GM23338 (cell line): Measurements from ENCODE around the gene ZPBP2. TPM values are rescaled to one million over a fixed set of nuclear protein-coding genes. Genes with fewer than 3 reads are reported as not detected.

Experiments
- ATAC-seq: fragments of 200-7000 bp; cut with Tn5 transposase; 3 replicates; pipeline ENCODE4 v1.9.1; 2020
- DNase-seq: peaks from one replicate; pipeline ENCODE4 v3.0.0-alpha.2; 2015; ENCODE audit warnings: low spot score
- H2AFZ ChIP-seq: fragments of 200-600 bp; sonication (generic); 2 replicates; pipeline ENCODE4 v1.8.0; 2016; ENCODE audit warnings: antibody characterized with exemption, mild to moderate bottlenecking, moderate library complexity
- H3F3A ChIP-seq: fragments of 200-600 bp; sonication (generic); replicated peaks from 2 replicates; pipeline ENCODE4 v1.8.0; 2017; ENCODE audit warnings: antibody characterized with exemption, mixed run types, low read depth
- H3K27ac ChIP-seq: fragments of 200-600 bp; sonication (generic); 2 replicates; pipeline ENCODE4 v1.6.1; 2016; ENCODE audit warnings: low read depth
- H3K27me3 ChIP-seq: fragments of 200-600 bp; sonication (generic); 2 replicates; pipeline ENCODE4 v1.8.0; 2016; ENCODE audit warnings: mild to moderate bottlenecking, mixed run types, moderate library complexity; ENCODE audit not compliant: insufficient read depth
- H3K36me3 ChIP-seq: fragments of 200-600 bp; sonication (generic); 2 replicates; pipeline ENCODE4 v1.8.0; 2016; ENCODE audit warnings: mild to moderate bottlenecking; ENCODE audit not compliant: insufficient read depth
- H3K4me1 ChIP-seq: fragments of 200-600 bp; sonication (generic); 2 replicates; pipeline ENCODE4 v1.8.0; 2016; ENCODE audit warnings: mild to moderate bottlenecking, moderate library complexity; ENCODE audit not compliant: insufficient read depth
- H3K4me2 ChIP-seq: fragments of 200-600 bp; sonication (generic); 2 replicates; pipeline ENCODE4 v1.7.1; 2017; ENCODE audit warnings: mixed run types
- H3K4me3 ChIP-seq: fragments of 200-600 bp; sonication (generic); 2 replicates; pipeline ENCODE4 v1.6.1; 2016; ENCODE audit warnings: mixed run types
- H3K79me2 ChIP-seq: fragments of 200-600 bp; sonication (generic); replicated peaks from 2 replicates; pipeline ENCODE4 v1.8.0; 2017; ENCODE audit warnings: mild to moderate bottlenecking; ENCODE audit not compliant: insufficient read depth
- H3K9me2 ChIP-seq: fragments of 200-600 bp; sonication (generic); 2 replicates; pipeline ENCODE4 v1.8.0; 2017; ENCODE audit not compliant: insufficient read depth
- H4K20me1 ChIP-seq: fragments of 200-600 bp; sonication (generic); replicated peaks from 2 replicates; pipeline ENCODE4 v1.8.0; 2017; ENCODE audit warnings: mild to moderate bottlenecking; ENCODE audit not compliant: insufficient read depth
- H3K27ac Mint-ChIP-seq: 2 replicates; pipeline ENCODE4 v1.8.0; 2020; ENCODE audit warnings: inconsistent platforms, mild to moderate bottlenecking, moderate library complexity, mixed read lengths
- H3K27me3 Mint-ChIP-seq: 3 replicates; pipeline ENCODE4 v1.8.0; 2022; ENCODE audit warnings: low read depth, mild to moderate bottlenecking, moderate library complexity, mixed read lengths, inconsistent platforms; ENCODE audit not compliant: insufficient read depth, poor library complexity
- H3K36me3 Mint-ChIP-seq: 3 replicates; pipeline ENCODE4 v1.8.0; 2021; ENCODE audit warnings: low read depth, mild to moderate bottlenecking, inconsistent platforms, moderate library complexity, mixed read lengths
- H3K4me1 Mint-ChIP-seq: 3 replicates; pipeline ENCODE4 v1.8.0; 2020; ENCODE audit warnings: mild to moderate bottlenecking, inconsistent platforms, mixed read lengths
- H3K4me3 Mint-ChIP-seq: 3 replicates; pipeline ENCODE4 v1.8.0; 2021; ENCODE audit warnings: moderate library complexity, mild to moderate bottlenecking, inconsistent platforms, mixed read lengths
- H3K9me3 Mint-ChIP-seq: 3 replicates; pipeline ENCODE4 v1.8.0; 2020; ENCODE audit warnings: moderate library complexity, mild to moderate bottlenecking, inconsistent platforms, mixed read lengths
- CREB1 ChIP-seq: fragments of 250-450 bp; sonication (Bioruptor Pico); IDR thresholded peaks from 2 replicates; pipeline ENCODE4 v1.5.0; 2020; ENCODE audit warnings: low read depth, mild to moderate bottlenecking, moderate library complexity
- CTCF ChIP-seq, 2 experiments: fragments of 200-600 bp in 1 of 2; sonication (generic) in 1 of 2; conservative IDR thresholded peaks; 2 replicates each; pipeline versions ENCODE4 v1.5.1 to v1.6.1; 2016 to 2017; ENCODE audit warnings: antibody characterized with exemption in 2 of 2, low read depth in 2 of 2, mild to moderate bottlenecking in 2 of 2, moderate library complexity in 1 of 2
- ETS1 ChIP-seq: IDR thresholded peaks from 2 replicates; pipeline ENCODE4 v1.6.1; 2016; ENCODE audit warnings: antibody characterized with exemption
- EZH2 ChIP-seq: fragments of 200-600 bp; sonication (generic); IDR thresholded peaks from one replicate; pipeline ENCODE4 v1.8.0; 2017; ENCODE audit warnings: antibody characterized with exemption, mild to moderate bottlenecking, low read depth; ENCODE audit not compliant: unreplicated experiment
- EZH2phosphoT487 ChIP-seq: fragments of 200-600 bp; sonication (generic); IDR thresholded peaks from one replicate; pipeline ENCODE4 v1.8.1; 2018; ENCODE audit warnings: antibody characterized with exemption; ENCODE audit not compliant: unreplicated experiment
- STAT1 ChIP-seq: IDR thresholded peaks from one replicate; pipeline ENCODE4 v1.6.1; 2016; ENCODE audit warnings: antibody characterized with exemption; ENCODE audit not compliant: unreplicated experiment
- ZNF331 ChIP-seq: fragments of 250-450 bp; sonication (Bioruptor Pico); IDR thresholded peaks from 2 replicates; pipeline ENCODE4 v1.5.0; 2020; ENCODE audit warnings: low read depth, mild to moderate bottlenecking, moderate library complexity
- polyA plus RNA-seq: library from polyadenylated mRNA; unstranded; fragments of >200 nt; fragmentation: Nextera tagmentation; extraction: Ambion mirVana; gene quantifications from 2 replicates; pipeline ENCODE4 v1.2.1, GENCODE V29; 2016
- total RNA-seq: library from RNA; depleted of rRNA; stranded (reverse); fragments of >200 nt; shearing (Covaris generic); gene quantifications from 2 replicates; pipeline ENCODE4 v1.2.3, GENCODE V29; 2014
- TF ChIP-seq, protein P1 (sequence below): IDR thresholded peaks from one replicate; pipeline ENCODE4 v1.6.1; 2018; ENCODE audit warnings: antibody characterized with exemption; ENCODE audit not compliant: unreplicated experiment

The ZPBP2 gene
- total and polyA plus RNA-seq, 2 experiments from 2014 or later = not detected

DNA sequence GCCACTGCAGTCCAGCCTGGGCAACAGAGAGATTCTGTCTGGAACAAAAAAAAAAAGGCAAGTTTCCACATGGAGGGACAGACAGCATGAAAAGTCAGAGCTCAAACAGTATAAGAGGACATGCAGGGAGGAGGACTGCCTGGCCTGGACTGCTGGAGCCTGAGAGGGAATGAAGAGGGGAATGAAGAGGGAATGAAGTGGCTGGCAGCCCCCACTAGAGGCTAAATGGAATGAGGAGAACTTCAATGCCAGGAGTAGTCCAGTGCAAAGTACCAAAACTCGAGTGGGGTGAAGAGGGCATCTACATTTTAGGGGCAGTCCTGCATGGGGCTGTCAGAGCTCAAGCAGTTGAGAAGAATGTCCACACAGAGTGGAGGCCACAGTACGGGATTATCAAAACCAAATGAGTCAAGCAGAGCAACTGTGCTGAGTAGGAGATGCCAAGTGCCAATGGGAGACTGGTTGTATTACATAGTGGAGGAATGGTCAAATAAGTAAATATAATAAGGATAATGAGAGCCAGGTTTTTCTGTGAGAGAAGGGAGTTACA lies 26.8 kb upstream of the ZPBP2 start (continued):
- TF ChIP-seq, protein P1, sequence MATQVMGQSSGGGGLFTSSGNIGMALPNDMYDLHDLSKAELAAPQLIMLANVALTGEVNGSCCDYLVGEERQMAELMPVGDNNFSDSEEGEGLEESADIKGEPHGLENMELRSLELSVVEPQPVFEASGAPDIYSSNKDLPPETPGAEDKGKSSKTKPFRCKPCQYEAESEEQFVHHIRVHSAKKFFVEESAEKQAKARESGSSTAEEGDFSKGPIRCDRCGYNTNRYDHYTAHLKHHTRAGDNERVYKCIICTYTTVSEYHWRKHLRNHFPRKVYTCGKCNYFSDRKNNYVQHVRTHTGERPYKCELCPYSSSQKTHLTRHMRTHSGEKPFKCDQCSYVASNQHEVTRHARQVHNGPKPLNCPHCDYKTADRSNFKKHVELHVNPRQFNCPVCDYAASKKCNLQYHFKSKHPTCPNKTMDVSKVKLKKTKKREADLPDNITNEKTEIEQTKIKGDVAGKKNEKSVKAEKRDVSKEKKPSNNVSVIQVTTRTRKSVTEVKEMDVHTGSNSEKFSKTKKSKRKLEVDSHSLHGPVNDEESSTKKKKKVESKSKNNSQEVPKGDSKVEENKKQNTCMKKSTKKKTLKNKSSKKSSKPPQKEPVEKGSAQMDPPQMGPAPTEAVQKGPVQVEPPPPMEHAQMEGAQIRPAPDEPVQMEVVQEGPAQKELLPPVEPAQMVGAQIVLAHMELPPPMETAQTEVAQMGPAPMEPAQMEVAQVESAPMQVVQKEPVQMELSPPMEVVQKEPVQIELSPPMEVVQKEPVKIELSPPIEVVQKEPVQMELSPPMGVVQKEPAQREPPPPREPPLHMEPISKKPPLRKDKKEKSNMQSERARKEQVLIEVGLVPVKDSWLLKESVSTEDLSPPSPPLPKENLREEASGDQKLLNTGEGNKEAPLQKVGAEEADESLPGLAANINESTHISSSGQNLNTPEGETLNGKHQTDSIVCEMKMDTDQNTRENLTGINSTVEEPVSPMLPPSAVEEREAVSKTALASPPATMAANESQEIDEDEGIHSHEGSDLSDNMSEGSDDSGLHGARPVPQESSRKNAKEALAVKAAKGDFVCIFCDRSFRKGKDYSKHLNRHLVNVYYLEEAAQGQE = no peak

- Mint-ChIP-seq H3K27me3 (peaks cover 7% of the 10 kb centered on the region), H3K4me3 (no peak overlapping the region), H3K27ac (no peak overlapping the region), H3K4me1 (no peaks in the 10 kb centered on the region), H3K36me3 (no peaks in the 10 kb centered on the region), H3K9me3 (no peaks in the 10 kb centered on the region)
- no peaks in the 10 kb centered on the region for H4K20me1 ChIP-seq
- H3F3A ChIP-seq = no peaks in the 10 kb centered on the region
- no peak overlapping the region for H2AFZ ChIP-seq
- H3K79me2 ChIP-seq = no peaks in the 10 kb centered on the region
- H3K27me3 ChIP-seq = no peaks in the 10 kb centered on the region
- TF ChIP-seq STAT1 = no peak
- TF ChIP-seq, protein P1 = no peak
- no peak for TF ChIP-seq CTCF (conservative IDR thresholded peaks at IDR 0.05; ENCODE audit: low read depth in 2 of 2)
- TF ChIP-seq CREB1 (CRISPR knock-in tag) = no peak
- TF ChIP-seq EZH2phosphoT487 = no peak
- no peak for TF ChIP-seq ZNF331
- no peak for TF ChIP-seq ETS1
- no peak for TF ChIP-seq EZH2
- DNase-seq = no peak
- H3K4me3 ChIP-seq = no peak overlapping the region
- no peaks in the 10 kb centered on the region for H3K36me3 ChIP-seq
- ATAC-seq = no peak
- 0 out of 2 replicates have a peak, but pooled peaks cover 3% of the 10 kb centered on the region for H3K9me2 ChIP-seq
- no peak overlapping the region for H3K4me2 ChIP-seq
- no peaks in the 10 kb centered on the region for H3K4me1 ChIP-seq
- no peak overlapping the region for H3K27ac ChIP-seq
These were observed 22.8 kb upstream of the ZPBP2 start for GRCh38 chr17:39845052-39845846.
